ENCODE data around the gene EFNA5.
A peak's percentile ranks its signal among the peaks of the same experiment; 100 is the strongest.

The EFNA5 gene

DNA sequence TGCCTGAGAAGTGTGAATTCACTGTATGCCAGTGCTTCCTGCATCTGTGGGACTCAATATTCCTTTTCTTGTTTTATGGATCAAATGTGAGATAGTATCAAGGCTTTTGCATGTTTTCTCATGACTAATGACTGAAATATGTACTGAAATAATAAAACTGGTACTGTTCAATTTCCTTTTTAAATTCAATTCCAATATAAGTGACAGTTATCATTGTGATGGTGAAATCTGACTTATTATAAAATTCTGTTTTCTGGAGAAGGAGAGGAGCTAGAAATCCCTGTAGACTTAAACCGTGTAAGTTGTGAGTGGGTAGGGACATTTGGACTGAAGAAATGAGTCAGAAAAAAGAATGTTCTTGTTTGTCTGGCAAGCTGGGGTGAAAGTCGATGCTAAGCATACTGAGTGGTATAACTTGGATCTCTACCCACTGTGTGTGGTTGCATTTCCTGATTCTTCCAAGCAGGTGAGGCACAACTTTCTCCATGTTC, 245.2 kb downstream of the EFNA5 start:
- peak; percentile 34 for DNase-seq (ENCODE audit: extremely low read depth, low read depth)
- TF ChIP-seq, protein P1, sequence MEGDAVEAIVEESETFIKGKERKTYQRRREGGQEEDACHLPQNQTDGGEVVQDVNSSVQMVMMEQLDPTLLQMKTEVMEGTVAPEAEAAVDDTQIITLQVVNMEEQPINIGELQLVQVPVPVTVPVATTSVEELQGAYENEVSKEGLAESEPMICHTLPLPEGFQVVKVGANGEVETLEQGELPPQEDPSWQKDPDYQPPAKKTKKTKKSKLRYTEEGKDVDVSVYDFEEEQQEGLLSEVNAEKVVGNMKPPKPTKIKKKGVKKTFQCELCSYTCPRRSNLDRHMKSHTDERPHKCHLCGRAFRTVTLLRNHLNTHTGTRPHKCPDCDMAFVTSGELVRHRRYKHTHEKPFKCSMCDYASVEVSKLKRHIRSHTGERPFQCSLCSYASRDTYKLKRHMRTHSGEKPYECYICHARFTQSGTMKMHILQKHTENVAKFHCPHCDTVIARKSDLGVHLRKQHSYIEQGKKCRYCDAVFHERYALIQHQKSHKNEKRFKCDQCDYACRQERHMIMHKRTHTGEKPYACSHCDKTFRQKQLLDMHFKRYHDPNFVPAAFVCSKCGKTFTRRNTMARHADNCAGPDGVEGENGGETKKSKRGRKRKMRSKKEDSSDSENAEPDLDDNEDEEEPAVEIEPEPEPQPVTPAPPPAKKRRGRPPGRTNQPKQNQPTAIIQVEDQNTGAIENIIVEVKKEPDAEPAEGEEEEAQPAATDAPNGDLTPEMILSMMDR (IDR thresholded peaks at IDR 0.05; ENCODE audit: low read depth, low read length) = no peak

GRCh38 chr5:107424491-107424890, 246.2 kb downstream of the EFNA5 start:
- DNase-seq (ENCODE audit: extremely low read depth, low read depth) = no peak
- TF ChIP-seq, protein P1 (IDR thresholded peaks at IDR 0.05; ENCODE audit: low read depth, low read length) = no peak

GRCh38 chr5:107422494-107422893, 248.2 kb downstream of the EFNA5 start:
- no peak for DNase-seq (ENCODE audit: extremely low read depth, low read depth)
- TF ChIP-seq, protein P1 (IDR thresholded peaks at IDR 0.05; ENCODE audit: low read depth, low read length) = no peak

GRCh38 chr5:107419498-107419897, 251.2 kb downstream of the EFNA5 start:
- DNase-seq (ENCODE audit: extremely low read depth, low read depth) = no peak
- TF ChIP-seq, protein P1 (IDR thresholded peaks at IDR 0.05; ENCODE audit: low read depth, low read length) = no peak

- no peak for DNase-seq (ENCODE audit: extremely low read depth, low read depth)
- TF ChIP-seq, protein P1 (IDR thresholded peaks at IDR 0.05; ENCODE audit: low read depth, low read length) = no peak
These were observed 251.8 kb downstream of the EFNA5 start for GRCh38 chr5:107418902-107419301.

DNA sequence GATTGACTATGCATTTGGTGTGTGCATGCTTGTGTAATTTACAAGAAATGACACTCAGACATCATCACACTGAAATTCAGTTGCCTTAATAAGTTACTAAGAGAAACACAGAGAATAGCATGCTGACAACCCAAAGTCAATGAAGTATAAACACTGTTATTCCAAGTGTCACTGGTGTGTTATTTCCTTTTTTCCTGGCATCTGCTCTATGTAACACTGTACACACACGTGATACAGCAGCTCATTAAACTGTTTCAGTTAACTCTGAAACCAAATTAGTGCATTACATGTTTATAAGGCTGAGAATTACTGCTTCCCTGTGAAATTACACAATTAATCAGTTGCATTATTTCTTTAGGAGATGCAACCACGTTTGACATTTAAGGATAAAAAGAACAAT, 252.7 kb downstream of the EFNA5 start:
- TF ChIP-seq, protein P1 (IDR thresholded peaks at IDR 0.05; ENCODE audit: low read depth, low read length) = no peak
- no peak for DNase-seq (ENCODE audit: extremely low read depth, low read depth)

DNA sequence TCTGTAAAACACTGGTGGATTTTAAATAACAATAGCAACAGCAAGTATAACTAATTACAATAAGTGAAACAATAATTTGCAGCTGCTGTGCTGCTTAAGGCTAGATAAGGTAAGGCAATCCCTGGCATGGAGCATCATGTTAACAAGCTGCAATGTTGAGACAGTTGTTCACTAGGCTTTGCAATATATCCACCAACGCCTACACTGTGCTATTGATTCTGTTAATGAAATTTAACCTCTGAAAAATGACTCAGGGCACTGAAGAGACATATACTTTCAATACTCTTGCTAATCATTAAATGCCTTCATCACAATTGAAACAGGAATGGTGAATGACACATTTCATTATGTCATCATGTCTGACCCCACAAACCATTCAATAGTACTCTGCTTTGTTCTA, 255.0 kb downstream of the EFNA5 start:
- TF ChIP-seq, protein P1 (IDR thresholded peaks at IDR 0.05; ENCODE audit: low read depth, low read length) = no peak
- no peak for DNase-seq (ENCODE audit: extremely low read depth, low read depth)

Measured in AG09319 (cell line).